Testis (tissue), 2 donors: ENCODE measurements around the gene AGK.

Experiments
- POLR2A ChIP-seq: fragments of 450-650 bp; IDR thresholded peaks from one replicate; pipeline ENCODE4 v1.6.1; 2017; ENCODE audit warnings: antibody characterized with exemption, mild to moderate bottlenecking, moderate library complexity
- TF ChIP-seq, protein P1 (sequence below), 3 experiments: fragments of 450-650 bp in 2 of 3; fragments of 200-600 bp in 1 of 3; sonication (generic) in 1 of 3; IDR thresholded peaks; one replicate each; pipeline ENCODE4 v1.5.1; 2016 to 2019; ENCODE audit warnings: antibody characterized with exemption in 3 of 3, mild to moderate bottlenecking in 2 of 3, moderate library complexity in 1 of 3

DNA sequence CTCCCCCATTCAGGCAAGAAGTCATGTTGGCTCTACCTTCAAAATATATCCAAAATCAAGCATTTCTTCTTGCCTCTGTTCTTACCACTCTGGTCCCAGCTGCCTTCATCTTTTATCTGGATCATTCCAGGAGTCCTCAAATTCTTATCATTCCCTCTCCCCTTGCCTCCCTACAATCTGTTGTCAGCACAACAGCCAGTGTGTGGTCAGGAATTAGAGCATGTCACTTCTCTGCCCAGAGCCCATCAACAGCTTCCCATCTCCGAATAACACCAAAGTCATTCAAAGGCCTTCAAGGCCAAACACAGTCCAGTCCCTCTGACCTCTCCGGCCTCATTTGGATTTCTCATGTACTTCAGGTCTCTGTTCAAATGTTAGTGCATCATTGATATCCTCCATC lies 80.3 kb downstream of the AGK start:
- TF ChIP-seq, protein P1, sequence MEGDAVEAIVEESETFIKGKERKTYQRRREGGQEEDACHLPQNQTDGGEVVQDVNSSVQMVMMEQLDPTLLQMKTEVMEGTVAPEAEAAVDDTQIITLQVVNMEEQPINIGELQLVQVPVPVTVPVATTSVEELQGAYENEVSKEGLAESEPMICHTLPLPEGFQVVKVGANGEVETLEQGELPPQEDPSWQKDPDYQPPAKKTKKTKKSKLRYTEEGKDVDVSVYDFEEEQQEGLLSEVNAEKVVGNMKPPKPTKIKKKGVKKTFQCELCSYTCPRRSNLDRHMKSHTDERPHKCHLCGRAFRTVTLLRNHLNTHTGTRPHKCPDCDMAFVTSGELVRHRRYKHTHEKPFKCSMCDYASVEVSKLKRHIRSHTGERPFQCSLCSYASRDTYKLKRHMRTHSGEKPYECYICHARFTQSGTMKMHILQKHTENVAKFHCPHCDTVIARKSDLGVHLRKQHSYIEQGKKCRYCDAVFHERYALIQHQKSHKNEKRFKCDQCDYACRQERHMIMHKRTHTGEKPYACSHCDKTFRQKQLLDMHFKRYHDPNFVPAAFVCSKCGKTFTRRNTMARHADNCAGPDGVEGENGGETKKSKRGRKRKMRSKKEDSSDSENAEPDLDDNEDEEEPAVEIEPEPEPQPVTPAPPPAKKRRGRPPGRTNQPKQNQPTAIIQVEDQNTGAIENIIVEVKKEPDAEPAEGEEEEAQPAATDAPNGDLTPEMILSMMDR (IDR thresholded peaks at IDR 0.05): no peak
- TF ChIP-seq POLR2A: no peak
